Raji (cell line): Measurements from ENCODE around the gene VSTM4.

Source experiments
- POLR2A ChIP-seq: IDR thresholded peaks from 2 replicates; pipeline ENCODE4 v1.6.1; 2011; ENCODE audit warnings: low read depth, low read length, control low read depth; ENCODE audit not compliant: insufficient read depth

Gene VSTM4

DNA sequence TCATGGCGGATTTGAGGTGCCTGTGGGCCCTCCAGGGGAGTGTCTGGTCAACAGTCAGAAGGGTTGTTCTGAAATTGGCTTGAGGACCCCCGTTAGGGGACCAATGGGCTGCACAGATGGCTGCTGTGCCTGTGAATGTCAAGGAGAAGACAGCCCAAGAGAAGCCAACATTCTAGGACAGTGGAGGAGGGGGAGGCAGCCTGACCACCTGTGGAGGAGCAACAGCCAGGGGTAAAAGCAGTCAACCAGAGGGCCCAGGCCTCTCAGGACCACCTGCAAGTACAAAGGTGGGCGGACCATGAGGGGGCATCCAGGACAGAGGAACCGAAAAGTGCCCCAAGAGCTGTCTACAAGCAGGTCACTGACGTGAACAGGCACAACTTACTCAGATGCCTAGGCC lies 76.6 kb downstream of the VSTM4 start:
- TF ChIP-seq POLR2A: no peak

DNA sequence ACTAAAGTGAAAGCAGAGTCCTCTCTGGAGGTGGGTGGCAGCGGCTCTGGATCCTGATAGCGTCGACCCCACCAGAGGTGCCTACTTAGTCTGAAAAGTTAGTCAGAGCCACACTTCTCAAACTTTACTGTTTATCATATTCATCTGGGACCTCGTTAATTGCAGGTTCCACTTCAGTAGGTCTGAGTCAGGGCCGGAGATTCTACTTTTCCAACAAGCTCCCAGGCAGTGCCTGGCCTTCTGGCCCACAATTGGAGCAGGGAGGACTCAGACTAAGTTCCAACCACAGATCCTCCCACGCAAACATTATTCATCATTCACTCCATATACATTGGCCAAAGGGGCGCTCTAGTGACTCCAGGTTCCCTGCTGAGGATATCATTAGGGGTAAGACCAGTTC lies 78.1 kb downstream of the VSTM4 start:
- TF ChIP-seq POLR2A: no peak

DNA sequence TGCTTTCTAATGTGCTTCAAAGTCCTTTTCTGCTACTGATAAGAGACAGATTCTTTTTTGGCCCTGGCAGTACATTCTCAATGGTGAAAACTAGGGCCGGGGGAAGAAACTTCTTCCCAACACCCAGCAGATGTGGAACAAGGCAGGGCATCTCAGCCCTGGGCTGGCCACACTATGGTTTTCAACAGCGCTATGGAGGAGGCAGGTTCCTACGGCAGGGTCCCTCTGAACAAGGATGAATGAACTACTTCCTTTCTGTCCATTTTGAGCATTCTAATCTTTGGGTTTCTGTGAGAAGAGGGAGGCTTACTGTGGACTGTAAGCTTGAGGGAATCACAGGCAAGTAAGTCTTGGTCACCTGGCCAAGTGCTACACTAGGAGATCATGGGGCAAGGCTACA lies 78.7 kb downstream of the VSTM4 start:
- no peak for TF ChIP-seq POLR2A

DNA sequence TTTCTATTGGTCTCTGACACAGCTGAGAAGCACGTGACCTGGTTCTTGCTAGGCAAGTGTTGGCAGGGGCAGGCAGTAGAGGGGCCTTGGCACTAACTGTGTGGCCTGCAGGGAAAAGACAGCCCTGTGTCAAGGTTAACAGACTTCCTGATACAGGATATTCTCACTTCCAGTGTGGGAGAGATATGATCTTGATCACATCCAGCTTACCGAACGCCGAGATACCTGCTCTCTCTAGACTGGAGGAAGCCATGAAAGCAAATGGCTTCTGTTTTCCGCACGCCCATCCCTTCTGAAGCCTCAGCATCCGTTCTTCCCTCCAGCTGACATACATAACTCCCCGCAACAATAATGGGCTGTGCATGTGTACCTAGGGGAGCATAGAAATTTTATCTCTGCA lies 79.4 kb downstream of the VSTM4 start:
- TF ChIP-seq POLR2A: no peak

DNA sequence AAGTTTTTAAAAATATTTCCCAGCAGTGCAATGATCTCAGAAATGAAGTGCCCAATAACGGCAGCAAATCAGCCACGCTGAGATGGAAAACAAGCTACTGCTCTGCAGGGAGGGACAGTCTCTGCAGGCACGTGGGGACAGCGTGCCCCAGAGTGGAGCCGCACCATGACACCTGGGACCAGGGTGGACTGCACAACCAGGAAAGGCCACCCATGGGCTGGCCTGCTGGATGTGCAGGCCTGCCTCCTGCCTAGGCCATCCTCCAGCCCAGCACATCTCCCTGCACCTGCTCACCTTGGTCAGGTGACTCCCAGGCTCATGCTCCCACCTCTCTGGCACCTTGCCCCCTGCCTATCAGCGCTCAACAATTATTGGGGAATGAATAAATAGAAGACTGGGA lies 80.4 kb downstream of the VSTM4 start:
- TF ChIP-seq POLR2A: no peak

DNA sequence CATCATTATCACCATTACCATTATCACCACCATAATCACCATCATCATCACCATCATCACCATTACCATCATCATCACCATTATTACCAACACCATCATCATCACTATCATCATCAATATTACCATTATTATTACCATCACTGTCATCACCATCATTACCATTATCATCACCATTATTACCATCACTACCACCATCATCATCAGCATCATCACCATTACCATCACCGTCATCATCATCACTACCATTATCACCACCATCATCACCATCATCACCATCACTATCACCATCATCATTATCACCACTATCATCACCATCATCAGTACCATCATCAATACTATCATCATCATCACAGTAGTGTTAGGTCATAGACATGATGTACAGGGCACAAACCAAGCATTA lies 81.4 kb downstream of the VSTM4 start:
- no peak for TF ChIP-seq POLR2A

DNA sequence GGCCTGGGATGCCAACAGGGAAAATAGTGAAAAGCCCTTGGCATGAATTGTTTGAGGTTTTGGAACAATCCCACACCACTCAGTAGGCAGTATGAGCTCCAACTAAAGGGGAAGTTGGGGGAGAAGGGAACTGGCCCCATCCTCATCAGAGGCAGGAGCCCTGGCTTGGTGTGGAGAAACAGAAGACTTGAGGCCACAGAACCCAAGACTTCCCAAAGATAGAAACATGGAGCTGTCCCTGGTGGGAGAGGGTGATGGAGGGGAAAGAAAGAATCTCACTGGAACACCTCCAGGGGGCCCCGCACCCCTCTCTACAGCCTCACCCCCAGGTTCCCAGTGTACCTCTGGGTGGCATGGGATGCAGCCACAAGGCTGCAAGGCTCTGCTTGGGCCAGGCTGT lies 85.7 kb downstream of the VSTM4 start:
- TF ChIP-seq POLR2A: no peak

DNA sequence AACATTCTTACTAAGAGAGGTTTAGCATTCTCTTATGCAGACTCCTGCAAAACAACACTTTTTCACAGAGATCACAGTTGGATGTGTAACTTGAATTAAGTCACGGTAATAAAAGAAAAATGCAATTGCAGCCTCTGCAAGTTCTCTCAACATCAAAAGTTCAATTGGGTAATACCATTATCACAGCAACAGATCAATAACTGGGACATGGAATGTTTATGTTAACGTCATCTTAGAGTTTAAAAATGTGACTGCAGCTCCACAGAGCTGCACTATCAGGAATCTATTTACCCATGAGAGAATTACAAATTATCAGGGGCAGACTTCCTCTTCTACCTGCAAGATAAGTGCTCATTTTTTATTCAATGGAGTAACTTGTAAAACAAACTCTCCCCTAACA lies 86.7 kb downstream of the VSTM4 start:
- TF ChIP-seq POLR2A: no peak

DNA sequence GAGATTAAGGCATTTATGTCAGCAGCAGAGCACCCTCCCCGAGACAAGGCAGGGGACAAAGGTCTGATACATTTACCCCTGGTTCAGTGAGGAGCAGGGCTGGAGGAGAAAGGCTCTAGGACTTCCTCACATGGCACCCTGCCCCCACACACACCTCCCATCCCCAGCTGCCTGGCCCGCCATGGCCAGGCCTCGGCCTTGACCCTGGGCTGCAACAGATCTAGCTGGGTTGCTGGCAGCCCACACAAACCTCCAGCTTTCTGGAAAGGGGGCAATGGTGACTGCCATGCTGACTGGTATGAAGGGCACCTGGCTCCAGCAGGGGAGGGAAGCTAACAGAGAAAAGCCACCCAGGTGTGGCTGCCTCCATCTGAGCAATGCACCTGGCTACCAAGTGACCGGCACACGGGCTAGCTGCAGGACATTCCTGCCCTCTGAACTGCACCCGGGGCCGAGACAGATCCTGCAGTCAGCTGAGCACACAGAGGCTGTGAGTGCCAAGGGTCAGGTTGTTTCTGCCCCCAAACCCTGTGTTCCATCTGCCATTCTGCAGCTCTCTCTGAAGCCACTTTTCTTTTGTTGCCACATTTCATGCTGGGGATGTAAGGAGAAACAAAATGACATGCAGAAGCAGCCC lies 89.9 kb downstream of the VSTM4 start:
- no peak for TF ChIP-seq POLR2A

DNA sequence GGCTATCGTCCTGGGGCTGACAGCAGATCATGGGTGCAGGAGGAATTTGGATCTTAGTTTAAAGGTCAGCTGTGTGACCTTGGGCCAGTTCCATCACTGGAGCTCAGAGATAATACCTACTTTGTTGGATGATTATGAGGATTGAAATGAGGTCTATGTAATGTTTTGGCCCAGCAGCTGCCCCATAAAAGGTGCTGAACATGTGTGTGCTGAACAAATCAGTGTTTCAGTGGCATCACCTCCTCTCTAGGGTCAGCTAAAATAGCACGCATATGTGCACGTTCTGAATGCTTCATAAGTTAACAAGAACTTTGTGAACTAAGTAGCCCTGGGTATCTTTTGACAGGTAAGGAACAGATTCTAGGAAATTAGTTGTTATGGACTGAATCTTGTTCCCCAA lies 90.8 kb downstream of the VSTM4 start:
- no peak for TF ChIP-seq POLR2A

DNA sequence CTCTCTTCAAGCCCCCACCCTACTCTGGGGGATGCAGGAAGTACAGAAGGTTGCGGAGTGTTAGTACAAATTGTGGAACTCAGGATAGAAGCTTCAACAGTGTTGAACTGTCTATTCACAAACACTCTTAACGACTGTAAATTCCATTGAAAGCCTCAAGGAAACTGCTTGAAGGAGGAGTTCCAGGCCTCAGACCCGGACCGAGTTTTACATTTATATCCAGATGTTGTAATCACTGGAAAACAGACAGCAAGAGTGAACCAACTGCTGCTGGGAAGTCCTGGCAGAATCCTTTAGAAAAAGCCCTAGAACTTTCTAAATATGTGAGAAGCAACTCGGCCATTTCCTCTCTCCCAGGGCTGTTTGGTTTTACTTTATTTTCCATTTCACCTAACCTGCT lies 91.6 kb downstream of the VSTM4 start:
- TF ChIP-seq POLR2A: no peak

DNA sequence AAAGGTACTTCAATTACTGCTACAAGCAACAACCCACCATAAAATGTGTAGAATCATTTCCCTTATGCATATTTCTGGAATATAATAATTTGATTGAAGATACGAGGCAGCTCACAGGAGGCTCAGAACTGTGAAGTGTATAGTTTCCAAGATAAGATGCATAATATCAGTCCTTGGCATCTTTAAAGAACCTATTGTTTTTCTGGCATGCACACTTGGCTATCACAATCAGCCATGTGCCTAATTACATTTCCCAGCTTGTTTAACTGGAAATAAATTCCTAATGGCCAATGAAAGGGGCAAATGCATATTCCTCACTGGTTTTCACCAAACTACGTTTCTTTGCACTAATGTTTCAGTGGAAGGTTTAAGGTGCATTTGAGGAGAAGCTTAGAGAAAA lies 92.3 kb downstream of the VSTM4 start:
- no peak for TF ChIP-seq POLR2A

DNA sequence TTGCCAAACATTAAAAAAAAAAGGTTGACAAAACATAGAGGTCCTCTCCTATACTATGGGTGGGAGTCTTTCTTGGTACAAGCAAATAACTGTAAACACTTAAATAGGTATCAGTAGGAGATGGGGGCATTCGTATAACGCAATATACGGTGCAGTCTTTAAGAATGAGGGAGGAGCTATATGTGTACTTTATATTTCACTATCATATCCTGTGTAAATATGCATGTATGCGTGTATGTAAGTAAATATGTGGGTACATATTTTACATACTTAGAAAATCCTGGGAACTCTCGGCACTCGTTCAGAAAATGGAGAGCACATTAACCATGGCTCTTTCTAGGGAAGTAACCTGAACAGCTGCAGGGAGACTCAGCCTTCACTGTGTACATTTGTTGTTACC lies 93.6 kb downstream of the VSTM4 start:
- no peak for TF ChIP-seq POLR2A

DNA sequence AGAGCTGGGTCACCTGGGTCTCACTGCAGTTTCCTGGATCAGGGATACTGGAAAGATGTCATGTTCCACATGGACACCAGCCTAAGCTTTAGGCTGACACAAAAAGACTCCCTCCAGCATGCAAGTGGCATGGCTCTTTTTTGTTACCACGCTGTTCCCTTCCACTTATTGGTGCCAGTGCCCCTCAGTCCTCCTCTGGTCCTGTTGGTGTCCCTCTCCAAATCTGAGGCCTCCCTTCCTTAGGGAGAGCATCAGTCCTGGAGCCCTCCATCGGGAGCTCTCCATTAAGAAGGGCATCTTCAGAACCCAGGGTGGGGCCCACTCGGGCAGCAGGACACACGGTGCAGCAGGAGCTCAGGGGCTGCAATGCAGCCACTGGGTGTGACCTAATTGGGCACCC lies 99.6 kb downstream of the VSTM4 start:
- no peak for TF ChIP-seq POLR2A

DNA sequence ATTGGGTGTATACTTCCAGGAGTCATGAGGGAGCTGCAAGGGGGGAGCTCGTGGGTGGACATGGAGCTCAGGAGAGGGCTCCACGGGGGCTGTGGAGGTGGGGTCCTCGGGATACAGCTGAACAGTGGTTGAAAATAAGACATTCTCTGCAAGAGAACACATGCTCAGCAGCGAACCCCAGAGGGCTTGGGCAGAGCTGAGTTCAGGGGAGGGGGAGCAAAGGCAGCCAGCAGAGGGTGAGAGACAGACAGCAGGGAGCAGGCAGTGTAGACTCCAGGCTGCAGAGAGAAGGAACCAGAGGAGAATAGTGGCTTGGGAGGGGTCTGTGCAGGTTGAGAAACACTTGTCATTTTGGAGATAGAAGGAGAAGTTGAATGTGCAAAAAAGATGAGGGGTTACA lies 102.7 kb downstream of the VSTM4 start:
- no peak for TF ChIP-seq POLR2A

DNA sequence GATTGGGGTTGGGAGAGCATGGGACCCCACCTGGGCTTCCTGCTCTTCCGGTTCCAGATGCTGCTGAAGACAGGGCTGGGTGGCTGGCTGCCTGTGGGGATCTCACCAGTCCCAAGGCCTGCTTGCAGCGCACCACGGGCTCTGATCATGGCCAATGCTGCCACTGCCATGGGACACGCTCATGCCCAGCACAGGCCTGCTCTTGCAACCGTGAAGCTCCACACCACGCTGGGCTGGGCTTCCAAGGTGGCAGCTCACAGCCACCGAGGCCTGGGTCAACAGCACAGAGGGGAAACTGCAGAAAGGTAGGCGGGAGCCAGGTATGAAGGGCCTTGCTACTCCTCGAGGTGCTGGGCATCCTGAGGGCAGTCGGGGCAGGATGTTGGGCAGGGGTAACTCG lies 103.6 kb downstream of the VSTM4 start:
- TF ChIP-seq POLR2A: no peak

DNA sequence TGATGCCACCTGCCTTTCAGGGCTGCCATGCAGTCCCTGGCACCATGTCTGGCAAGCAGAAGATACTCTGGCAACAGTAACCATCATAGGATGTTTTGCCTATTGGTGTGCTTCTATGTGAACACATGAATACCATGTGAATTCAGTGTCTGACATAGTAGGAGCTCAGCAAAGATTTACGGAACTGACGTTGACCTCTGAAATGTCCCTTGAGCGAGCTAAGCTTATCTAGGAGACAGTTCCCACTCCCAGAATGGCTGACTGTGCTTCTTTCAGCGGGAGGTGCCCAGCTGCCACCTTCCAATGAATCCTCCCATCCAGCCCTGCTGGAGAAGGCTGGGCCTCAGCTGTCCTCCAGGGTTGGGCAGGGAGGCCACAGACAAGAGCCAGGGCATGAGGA lies 104.5 kb downstream of the VSTM4 start:
- TF ChIP-seq POLR2A: no peak
